HCT116 (cell line): ENCODE data around the gene NCOA6. TPM values are rescaled to one million over a fixed set of nuclear protein-coding genes. Genes with fewer than 3 reads are reported as not detected.

Source experiments
- ATAC-seq: fragments of 200-7000 bp; cut with Tn5 transposase; 2 replicates; pipeline ENCODE4 v1.9.1; 2020; ENCODE audit warnings: mild to moderate bottlenecking, moderate library complexity
- BruUV-seq: library from RNA; stranded (reverse); fragments of 400-500 nt; replicated peaks from 2 replicates; lab custom pipeline; 2021; lab: Mats Ljungman, UMichigan
- CTCF ChIA-PET: fragments of 300-600 bp; sonication (Branson Sonifier 250); formaldehyde crosslinking; loops from one replicate; lab custom pipeline; 2021; ENCODE audit warnings: antibody characterized with exemption; lab: Charles Lee
- POLR2A ChIA-PET: fragments of 300-600, 350-600 bp; sonication (Branson Sonifier 250); formaldehyde crosslinking; loops from one replicate; lab custom pipeline; 2021; ENCODE audit warnings: antibody characterized with exemption; lab: Charles Lee
- RAD21 ChIA-PET, 2 experiments: fragments of 300-600 bp; sonication (Branson Sonifier 250); formaldehyde crosslinking; loops; one replicate each; lab custom pipeline; 2023; ENCODE audit warnings: low total read pairs in 2 of 2; ENCODE audit not compliant: uncharacterized antibody in 2 of 2, unreplicated experiment in 2 of 2, low non-redundant PET in 1 of 2; lab: Charles Lee
- DNase-seq: peaks from one replicate; pipeline ENCODE4 v3.0.0-alpha.2; 2010; ENCODE audit warnings: low read depth, low spot score
- H2AFZ ChIP-seq: fragments of 200-600 bp; shearing (Covaris generic), sonication (generic); 2 replicates; pipeline ENCODE4 v1.6.1; 2017; ENCODE audit warnings: low read depth, mixed run types, mixed read lengths, antibody characterized with exemption, low read length; ENCODE audit not compliant: poor library complexity, severe bottlenecking
- H3K27ac ChIP-seq: 2 replicates; pipeline ENCODE4 v1.5.1; 2012; ENCODE audit warnings: low read depth, low read length
- H3K27me3 ChIP-seq: fragments of 200-600 bp; sonication (generic); 2 replicates; pipeline ENCODE4 v1.6.1; 2016; ENCODE audit warnings: mixed run types, low read length, mixed read lengths; ENCODE audit not compliant: insufficient read depth
- H3K36me3 ChIP-seq, 2 experiments: fragments of 200-500 bp in 1 of 2; fragments of 200-600 bp in 1 of 2; sonication (Bioruptor generic) in 1 of 2; sonication (generic) in 1 of 2; 2 replicates each; pipeline versions ENCODE4 v1.5.1 to v1.6.1; 2014 to 2016; ENCODE audit warnings: low read length in 2 of 2, inconsistent platforms in 1 of 2, mixed read lengths in 1 of 2, mixed run types in 1 of 2; ENCODE audit not compliant: insufficient read depth in 2 of 2, control insufficient read depth in 1 of 2
- H3K4me1 ChIP-seq, 2 experiments: fragments of 200-600 bp in 1 of 2; sonication (generic) in 1 of 2; 2 replicates each; pipeline versions ENCODE4 v1.5.1 to v1.6.1; 2012 to 2017; ENCODE audit warnings: low read length in 2 of 2, inconsistent platforms in 1 of 2, mild to moderate bottlenecking in 1 of 2, mixed read lengths in 1 of 2, mixed run types in 1 of 2, moderate library complexity in 1 of 2; ENCODE audit not compliant: insufficient read depth in 2 of 2, control insufficient read depth in 1 of 2
- H3K4me2 ChIP-seq: fragments of 200-600 bp; sonication (generic); 2 replicates; pipeline ENCODE4 v1.6.1; 2017; ENCODE audit warnings: mixed run types, low read length, mixed read lengths
- H3K4me3 ChIP-seq, 2 experiments: fragments of 200-600 bp in 1 of 2; sonication (generic) in 1 of 2; replicated peaks in 1 of 2; 2 replicates each; pipeline ENCODE4 v1.5.1; 2011 to 2016; ENCODE audit warnings: low read length in 2 of 2, control low read depth in 1 of 2, low read depth in 1 of 2, mild to moderate bottlenecking in 1 of 2, mixed read lengths in 1 of 2, mixed run types in 1 of 2
- H3K79me2 ChIP-seq: fragments of 200-600 bp; sonication (generic); 2 replicates; pipeline ENCODE4 v1.6.1; 2017; ENCODE audit warnings: mild to moderate bottlenecking, mixed run types, low read length, moderate library complexity, mixed read lengths; ENCODE audit not compliant: insufficient read depth
- H3K9ac ChIP-seq: fragments of 200-600 bp; sonication (generic); 2 replicates; pipeline ENCODE4 v1.6.1; 2016; ENCODE audit warnings: low read length, mixed read lengths
- H3K9me2 ChIP-seq: fragments of 200-600 bp; sonication (generic), shearing (Covaris generic); 2 replicates; pipeline ENCODE4 v1.6.1; 2017; ENCODE audit warnings: mixed run types, mild to moderate bottlenecking, moderate library complexity; ENCODE audit not compliant: insufficient read depth
- H3K9me3 ChIP-seq, 2 experiments: fragments of 200-500 bp in 1 of 2; fragments of 200-600 bp in 1 of 2; sonication (Bioruptor generic) in 1 of 2; sonication (generic) in 1 of 2; 2 replicates each; pipeline ENCODE4 v1.6.1; 2014 to 2017; ENCODE audit warnings: low read length in 2 of 2, mixed read lengths in 2 of 2, inconsistent platforms in 1 of 2, low read depth in 1 of 2, mild to moderate bottlenecking in 1 of 2, mixed run types in 1 of 2, moderate library complexity in 1 of 2; ENCODE audit not compliant: control insufficient read depth in 1 of 2, insufficient read depth in 1 of 2
- H4K20me1 ChIP-seq: fragments of 200-600 bp; sonication (generic), shearing (Covaris generic); 2 replicates; pipeline ENCODE4 v1.6.1; 2017; ENCODE audit warnings: mixed run types, mild to moderate bottlenecking, moderate library complexity; ENCODE audit not compliant: insufficient read depth
- CEBPB ChIP-seq: IDR thresholded peaks from 2 replicates; pipeline ENCODE4 v1.6.1; 2012; ENCODE audit warnings: low read depth
- EGR1 ChIP-seq: IDR thresholded peaks from 2 replicates; pipeline ENCODE4 v1.6.1; 2012; ENCODE audit warnings: low read depth
- ELF1 ChIP-seq: IDR thresholded peaks from 2 replicates; pipeline ENCODE4 v1.6.1; 2012; ENCODE audit warnings: low read depth, borderline replicate concordance
- EZH2 ChIP-seq: fragments of 200-600 bp; sonication (generic); IDR thresholded peaks from 2 replicates; pipeline ENCODE4 v1.6.1; 2017; ENCODE audit warnings: antibody characterized with exemption, mixed run types
- EZH2phosphoT487 ChIP-seq: fragments of 200-600 bp; IDR thresholded peaks from 2 replicates; pipeline ENCODE4 v1.6.1; 2018; ENCODE audit warnings: antibody characterized with exemption, borderline replicate concordance
- FOSL1 ChIP-seq: IDR thresholded peaks from 2 replicates; pipeline ENCODE4 v1.6.1; 2012; ENCODE audit warnings: low read depth
- MAX ChIP-seq: IDR thresholded peaks from 2 replicates; pipeline ENCODE4 v1.6.1; 2012
- SIN3A ChIP-seq: IDR thresholded peaks from 2 replicates; pipeline ENCODE4 v1.6.1; 2012; ENCODE audit warnings: low read depth
- SP1 ChIP-seq: IDR thresholded peaks from 2 replicates; pipeline ENCODE4 v1.6.1; 2012; ENCODE audit warnings: low read depth
- TCF7L2 ChIP-seq: IDR thresholded peaks from 2 replicates; pipeline ENCODE4 v1.7.0; 2011; ENCODE audit warnings: borderline replicate concordance, inconsistent platforms; ENCODE audit not compliant: insufficient read depth, insufficient read length; ENCODE audit errors: extremely low read depth
- ZBTB33 ChIP-seq: IDR thresholded peaks from 2 replicates; pipeline ENCODE4 v1.6.1; 2011; ENCODE audit warnings: mild to moderate bottlenecking, low read length, moderate library complexity; ENCODE audit not compliant: insufficient replicate concordance; ENCODE audit errors: extremely low read depth
- ZFX ChIP-seq: fragments of 450-650 bp; IDR thresholded peaks from 2 replicates; pipeline ENCODE4 v1.6.1; 2017
- intact Hi-C: fragments of 100-400 bp; cut with micrococcal nuclease; formaldehyde crosslinking; loops from 2 replicates; pipeline ENCODE4 v1.10.0; 2022
- total RNA-seq: library from RNA; stranded (reverse); gene quantifications from one replicate; pipeline ENCODE4 v1.2.1, GENCODE V29; 2021; ENCODE audit not compliant: unreplicated experiment
- TF ChIP-seq, protein P1 (sequence below): IDR thresholded peaks from 2 replicates; pipeline ENCODE4 v1.6.1; 2012
- TF ChIP-seq, protein P2 (sequence below), 3 experiments: fragments of 200-600 bp in 1 of 3; sonication (generic) in 1 of 3; IDR thresholded peaks in 2 of 3; conservative IDR thresholded peaks in 1 of 3; 2 replicates each; pipeline ENCODE4 v1.5.1; 2012 to 2017; ENCODE audit warnings: low read depth in 2 of 3, low read length in 2 of 3, antibody characterized with exemption in 1 of 3, borderline replicate concordance in 1 of 3, control low read depth in 1 of 3, mild to moderate bottlenecking in 1 of 3, mixed read lengths in 1 of 3, mixed run types in 1 of 3, moderate library complexity in 1 of 3; ENCODE audit not compliant: insufficient read depth in 1 of 3

NCOA6 gene
- total RNA-seq, 1 experiment from 2014 or later, result 24.8 TPM

DNA sequence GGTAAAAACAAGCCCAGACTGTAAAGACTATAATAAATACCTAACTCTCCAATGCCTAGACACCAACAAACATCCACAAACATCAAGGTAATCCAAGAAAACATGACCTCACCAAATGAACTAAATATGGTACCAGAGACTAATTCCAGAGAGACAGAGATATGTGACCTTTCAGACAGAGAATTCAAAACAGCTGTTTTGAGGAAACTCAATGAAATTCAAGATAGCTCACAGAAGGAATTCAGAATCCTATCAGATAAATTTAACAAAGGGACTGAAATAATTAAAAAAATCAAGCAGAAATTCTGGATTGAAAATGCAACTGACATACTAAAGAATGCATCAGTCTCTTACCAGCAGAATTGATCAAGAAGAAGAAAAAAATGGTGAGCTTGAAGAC is 26.6 kb downstream of the NCOA6 start:
- Histone ChIP-seq H2AFZ (no peak overlapping the region), H3K9me2 (no peaks in the 10 kb centered on the region), H3K27me3 (no peaks in the 10 kb centered on the region), H3K79me2 (peaks cover 62% of the 10 kb centered on the region), H3K27ac (no peak overlapping the region), H3K4me2 (no peak overlapping the region), H4K20me1 (no peaks in the 10 kb centered on the region), H3K9me3 (no peaks in the 10 kb centered on the region), H3K9ac (no peak overlapping the region), H3K4me1 (peaks cover 6 to 13% of the 10 kb centered on the region in 2 experiments), H3K4me3 (no peak overlapping the region), H3K36me3 (no peaks in the 10 kb centered on the region)
- TF ChIP-seq SIN3A (no peak), ZFX (no peak), MAX (no peak), TCF7L2 (no peak), FOSL1 (no peak), ELF1 (no peak), EZH2 (no peak), ZBTB33 (no peak), EZH2phosphoT487 (no peak), CEBPB (no peak), EGR1 (no peak), SP1 (no peak)
- TF ChIP-seq, protein P1, sequence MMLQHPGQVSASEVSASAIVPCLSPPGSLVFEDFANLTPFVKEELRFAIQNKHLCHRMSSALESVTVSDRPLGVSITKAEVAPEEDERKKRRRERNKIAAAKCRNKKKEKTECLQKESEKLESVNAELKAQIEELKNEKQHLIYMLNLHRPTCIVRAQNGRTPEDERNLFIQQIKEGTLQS, result no peak
- TF ChIP-seq, protein P2, sequence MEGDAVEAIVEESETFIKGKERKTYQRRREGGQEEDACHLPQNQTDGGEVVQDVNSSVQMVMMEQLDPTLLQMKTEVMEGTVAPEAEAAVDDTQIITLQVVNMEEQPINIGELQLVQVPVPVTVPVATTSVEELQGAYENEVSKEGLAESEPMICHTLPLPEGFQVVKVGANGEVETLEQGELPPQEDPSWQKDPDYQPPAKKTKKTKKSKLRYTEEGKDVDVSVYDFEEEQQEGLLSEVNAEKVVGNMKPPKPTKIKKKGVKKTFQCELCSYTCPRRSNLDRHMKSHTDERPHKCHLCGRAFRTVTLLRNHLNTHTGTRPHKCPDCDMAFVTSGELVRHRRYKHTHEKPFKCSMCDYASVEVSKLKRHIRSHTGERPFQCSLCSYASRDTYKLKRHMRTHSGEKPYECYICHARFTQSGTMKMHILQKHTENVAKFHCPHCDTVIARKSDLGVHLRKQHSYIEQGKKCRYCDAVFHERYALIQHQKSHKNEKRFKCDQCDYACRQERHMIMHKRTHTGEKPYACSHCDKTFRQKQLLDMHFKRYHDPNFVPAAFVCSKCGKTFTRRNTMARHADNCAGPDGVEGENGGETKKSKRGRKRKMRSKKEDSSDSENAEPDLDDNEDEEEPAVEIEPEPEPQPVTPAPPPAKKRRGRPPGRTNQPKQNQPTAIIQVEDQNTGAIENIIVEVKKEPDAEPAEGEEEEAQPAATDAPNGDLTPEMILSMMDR (IDR thresholded peaks at IDR 0.05 in 2 of 3, conservative IDR thresholded peaks at IDR 0.05 in 1 of 3; ENCODE audit: borderline replicate concordance in 1 of 3, insufficient read depth in 1 of 3, low read depth in 2 of 3, low read length in 2 of 3), result no peak
- ChIA-PET POLR2A (no interaction called here), RAD21 (no interaction called here), CTCF (no interaction called here)
- no TSS peak for BruUV-seq
- no peak for DNase-seq
- ATAC-seq, result no peak
- intact Hi-C loops, result no loop called here
